CD14-positive monocyte (primary cell): ENCODE measurements around the gene TBC1D5. TPM values are rescaled to one million over a fixed set of nuclear protein-coding genes. Genes with fewer than 3 reads are reported as not detected.
A peak's percentile ranks its signal among the peaks of the same experiment; 100 is the strongest.

ENCODE experiments used
- DNase-seq, 3 donors: peaks; one replicate each; pipeline ENCODE4 v3.0.0-alpha.2; 2011 to 2022
- H2AFZ ChIP-seq: 2 replicates; pipeline ENCODE4 v1.6.0; 2012; ENCODE audit warnings: mild to moderate bottlenecking, low read depth, low read length, inconsistent platforms; ENCODE audit not compliant: insufficient read depth, poor library complexity, severe bottlenecking
- H3K27ac ChIP-seq, 2 donors: 1 replicate in 1 of 2; 2 replicates in 1 of 2; pipeline ENCODE4 v1.5.1; 2012 to 2013; ENCODE audit warnings: low read length in 2 of 2, control low read depth in 1 of 2, inconsistent platforms in 1 of 2, low read depth in 1 of 2, mild to moderate bottlenecking in 1 of 2
- H3K27me3 ChIP-seq, 2 donors: one replicate each; pipeline versions ENCODE4 v1.6.0 to v1.6.1; 2011 to 2013; ENCODE audit warnings: low read length in 2 of 2; ENCODE audit not compliant: control insufficient read depth in 2 of 2, insufficient read depth in 2 of 2
- H3K36me3 ChIP-seq, 2 donors: replicated peaks in 1 of 2; 1 replicate in 1 of 2; 2 replicates in 1 of 2; pipeline versions ENCODE4 v1.5.1 to v1.6.1; 2012 to 2013; ENCODE audit warnings: low read length in 2 of 2, control low read depth in 1 of 2, inconsistent platforms in 1 of 2, mild to moderate bottlenecking in 1 of 2; ENCODE audit not compliant: insufficient read depth in 2 of 2, control insufficient read depth in 1 of 2
- H3K4me1 ChIP-seq, 2 donors: 1 replicate in 1 of 2; 2 replicates in 1 of 2; pipeline versions ENCODE4 v1.5.1 to v1.6.1; 2012 to 2013; ENCODE audit warnings: low read length in 2 of 2, control low read depth in 1 of 2, inconsistent platforms in 1 of 2, mild to moderate bottlenecking in 1 of 2, moderate library complexity in 1 of 2; ENCODE audit not compliant: insufficient read depth in 2 of 2, control insufficient read depth in 1 of 2
- H3K4me2 ChIP-seq: replicated peaks from 2 replicates; pipeline ENCODE3; 2012; ENCODE audit warnings: low read length, moderate library complexity, mild to moderate bottlenecking; ENCODE audit not compliant: poor library complexity, severe bottlenecking; ENCODE audit errors: extremely low read depth
- H3K4me3 ChIP-seq, 3 experiments: fragments of 200-600 bp in 1 of 3; sonication (generic) in 1 of 3; replicated peaks in 1 of 3; 1 replicate in 2 of 3; 2 replicates in 1 of 3; pipeline ENCODE4 v1.5.1; 2011 to 2013; ENCODE audit warnings: low read length in 3 of 3, mild to moderate bottlenecking in 3 of 3, control low read depth in 2 of 3, low read depth in 2 of 3, inconsistent platforms in 1 of 3, moderate library complexity in 1 of 3
- H3K79me2 ChIP-seq: 2 replicates; pipeline ENCODE4 v1.6.0; 2012; ENCODE audit warnings: mild to moderate bottlenecking, control low read depth, inconsistent platforms, low read length, moderate library complexity; ENCODE audit not compliant: insufficient read depth
- H3K9ac ChIP-seq: 2 replicates; pipeline ENCODE4 v1.6.0; 2017; ENCODE audit warnings: low read length, mild to moderate bottlenecking; ENCODE audit not compliant: insufficient read depth, poor library complexity, severe bottlenecking
- H3K9me3 ChIP-seq, 2 donors: replicated peaks in 1 of 2; 1 replicate in 1 of 2; 2 replicates in 1 of 2; pipeline versions ENCODE4 v1.5.1 to v1.6.1; 2012 to 2013; ENCODE audit warnings: low read length in 2 of 2, control low read depth in 1 of 2; ENCODE audit not compliant: control insufficient read depth in 1 of 2, insufficient read depth in 1 of 2
- H4K20me1 ChIP-seq: 2 replicates; pipeline ENCODE4 v1.6.0; 2012; ENCODE audit warnings: mild to moderate bottlenecking, low read length, control low read depth, moderate library complexity; ENCODE audit not compliant: insufficient read depth
- H3K27ac Mint-ChIP-seq, 7 donors: one replicate each; pipeline ENCODE4 v1.8.0; 2020; ENCODE audit warnings: mild to moderate bottlenecking in 7 of 7, mixed read lengths in 7 of 7, moderate library complexity in 6 of 7, inconsistent platforms in 2 of 7
- H3K27me3 Mint-ChIP-seq, 3 donors: one replicate each; pipeline ENCODE4 v1.8.0; 2021 to 2022; ENCODE audit warnings: low read depth in 3 of 3, mild to moderate bottlenecking in 3 of 3, mixed read lengths in 3 of 3, moderate library complexity in 3 of 3, inconsistent platforms in 1 of 3
- H3K36me3 Mint-ChIP-seq, 2 donors: one replicate each; pipeline ENCODE4 v1.8.0; 2020; ENCODE audit warnings: mixed read lengths in 2 of 2, inconsistent platforms in 1 of 2, mild to moderate bottlenecking in 1 of 2
- H3K4me1 Mint-ChIP-seq: one replicate; pipeline ENCODE4 v1.8.0; 2020; ENCODE audit warnings: mild to moderate bottlenecking, mixed read lengths
- H3K4me3 Mint-ChIP-seq, 2 donors: one replicate each; pipeline ENCODE4 v1.8.0; 2020; ENCODE audit warnings: mild to moderate bottlenecking in 2 of 2, mixed read lengths in 2 of 2, moderate library complexity in 1 of 2
- H3K9me3 Mint-ChIP-seq, 7 donors: one replicate each; pipeline ENCODE4 v1.8.0; 2020 to 2022; ENCODE audit warnings: mixed read lengths in 7 of 7, mild to moderate bottlenecking in 6 of 7, moderate library complexity in 6 of 7, inconsistent platforms in 2 of 7
- CTCF ChIP-seq: fragments of 200-600 bp; IDR thresholded peaks from one replicate; pipeline ENCODE4 v1.8.0; 2022; ENCODE audit warnings: antibody characterized with exemption, mild to moderate bottlenecking
- WGBS: methylation state at CpG from one replicate; pipeline ENCODE4 v1.1.5; 2013; ENCODE audit warnings: missing lambda C conversion rate; ENCODE audit not compliant: insufficient coverage; 5-methylcytosine and 5-hydroxymethylcytosine counted together
- intact Hi-C, 2 donors: fragments of 100-400 bp; cut with micrococcal nuclease; formaldehyde crosslinking; loops; one replicate each; pipeline versions ENCODE4 v1.15.0 to v1.15.1; 2023
- polyA plus RNA-seq, 3 donors: library from polyadenylated mRNA; depleted of rRNA in 1 of 3; unstranded in 2 of 3; stranded (reverse) in 1 of 3; fragments of 300-500 nt in 2 of 3; fragments of >200 nt in 1 of 3; fragmentation: Illumina TruSeq in 2 of 3; gene quantifications; 1 replicate in 2 of 3; 2 replicates in 1 of 3; pipeline ENCODE4 v1.2.3, GENCODE V29; 2012 to 2021

The TBC1D5 gene
- polyA plus RNA-seq, 3 donors: 17.6 to 35.3 (median 21.0) TPM

GRCh38 chr3:17672506-17672905, 69.9 kb downstream of the TBC1D5 start:
- Mint-ChIP-seq H3K4me1 (peaks cover 4% of the 10 kb centered on the region), H3K9me3 (peaks cover 6 to 15% (median 13%) of the 10 kb centered on the region in 7 donors), H3K27ac (peak overlapping the region in 1 of 7 donors; percentile 20), H3K36me3 (peaks cover 9 to 26% of the 10 kb centered on the region in 2 donors), H3K4me3 (no peak overlapping the region), H3K27me3 (no peaks in the 10 kb centered on the region)
- peaks cover 23% of the 10 kb centered on the region for H3K79me2 ChIP-seq
- H3K9ac ChIP-seq: no peak overlapping the region
- intact Hi-C loops: no loop called here
- WGBS: 100% methylated on average over 1 of the region's 3 CpGs
- H3K27me3 ChIP-seq: no peaks in the 10 kb centered on the region
- H4K20me1 ChIP-seq: peaks cover 6% of the 10 kb centered on the region
- H3K27ac ChIP-seq: no peak overlapping the region
- H3K9me3 ChIP-seq: peaks cover 6 to 11% of the 10 kb centered on the region in 2 donors
- peaks cover 0 to 8% of the 10 kb centered on the region in 2 donors for H3K36me3 ChIP-seq
- no peak overlapping the region for H3K4me2 ChIP-seq
- H3K4me1 ChIP-seq: no peaks in the 10 kb centered on the region
- TF ChIP-seq CTCF: no peak
- DNase-seq: no peak
- H2AFZ ChIP-seq: no peak overlapping the region
- no peak overlapping the region for H3K4me3 ChIP-seq

- Histone ChIP-seq H3K9me3 (peaks cover 6 to 11% of the 10 kb centered on the region in 2 donors), H3K36me3 (peaks cover 0 to 8% of the 10 kb centered on the region in 2 donors), H3K27ac (no peak overlapping the region), H4K20me1 (peaks cover 6% of the 10 kb centered on the region), H3K79me2 (peaks cover 20% of the 10 kb centered on the region), H3K27me3 (no peaks in the 10 kb centered on the region), H3K9ac (no peak overlapping the region), H3K4me1 (no peaks in the 10 kb centered on the region), H3K4me3 (no peak overlapping the region), H2AFZ (no peak overlapping the region), H3K4me2 (no peak overlapping the region)
- DNase-seq: no peak
- no peak overlapping the region for H3K4me3 Mint-ChIP-seq
- no peak overlapping the region for H3K27ac Mint-ChIP-seq
- TF ChIP-seq CTCF: no peak
- H3K9me3 Mint-ChIP-seq: peaks cover 6 to 15% (median 10%) of the 10 kb centered on the region in 7 donors
- H3K36me3 Mint-ChIP-seq: peaks cover 9 to 26% of the 10 kb centered on the region in 2 donors
- H3K4me1 Mint-ChIP-seq: peaks cover 4% of the 10 kb centered on the region
- H3K27me3 Mint-ChIP-seq: no peaks in the 10 kb centered on the region
- WGBS: 75% methylated on average over 2 of the region's 3 CpGs
- intact Hi-C loops: no loop called here
These were observed 71.7 kb downstream of the TBC1D5 start for GRCh38 chr3:17670749-17671148.
